Activated gamma-delta T cell treated with anti-CD3 and anti-CD28 coated beads, Interleukin-2, amount 50 U/mL, for 16 hours (primary cell): ENCODE data around the gene AHCYL2.
A peak's percentile ranks its signal among the peaks of the same experiment; 100 is the strongest.

Source experiments
- DNase-seq: peaks from one replicate; pipeline ENCODE4 v3.0.0-alpha.2; 2020; ENCODE audit warnings: low read depth

AHCYL2 gene

DNA sequence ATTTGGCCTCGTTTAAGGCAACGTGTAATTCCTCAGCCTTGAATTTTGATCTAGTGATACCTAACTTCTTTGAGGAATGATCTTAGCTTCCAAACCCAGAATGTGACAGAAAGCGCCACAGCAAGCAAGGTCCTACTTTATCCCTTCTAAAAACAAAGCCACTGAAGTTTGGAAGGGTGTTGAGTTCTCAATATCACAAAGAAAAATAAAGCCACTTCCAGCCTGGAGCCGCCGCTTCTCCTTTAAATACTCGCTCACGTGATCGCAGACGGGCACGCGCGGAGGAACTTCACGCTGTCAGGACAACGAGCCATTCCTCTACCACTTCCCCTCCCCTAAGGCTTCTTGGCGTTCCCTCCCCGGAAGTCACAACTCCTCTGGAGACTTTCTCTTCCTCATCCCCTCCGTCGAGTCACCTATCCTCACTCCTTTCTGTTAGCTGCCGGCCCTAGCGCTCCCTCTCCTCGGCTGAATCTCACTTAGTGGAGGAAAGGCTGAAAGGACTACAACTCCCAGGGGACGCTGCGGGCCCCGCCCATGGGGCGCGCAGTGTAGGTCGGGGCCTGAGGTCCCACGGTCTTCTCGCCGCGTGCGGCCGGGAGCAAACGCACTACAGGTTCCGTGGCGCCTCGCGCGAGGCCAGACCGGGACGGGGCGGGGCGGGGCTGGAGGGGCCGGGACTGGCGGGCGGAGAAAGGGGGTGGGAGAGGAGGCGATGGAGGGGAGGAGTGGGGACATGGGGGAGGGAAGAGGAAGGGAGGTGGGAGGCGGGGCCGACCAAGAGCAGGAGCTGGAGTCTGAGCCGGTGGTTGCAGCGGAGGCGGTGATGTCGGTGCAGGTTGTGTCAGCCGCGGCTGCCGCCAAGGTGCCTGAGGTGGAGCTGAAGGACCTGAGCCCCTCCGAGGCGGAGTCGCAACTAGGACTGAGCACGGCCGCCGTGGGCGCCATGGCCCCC lies at the start of gene AHCYL2:
Gene AHCYL2, plus strand, starts transcription at position 780 of the 955 bp plus-strand sequence.
- peak; percentile 97 for DNase-seq

DNA sequence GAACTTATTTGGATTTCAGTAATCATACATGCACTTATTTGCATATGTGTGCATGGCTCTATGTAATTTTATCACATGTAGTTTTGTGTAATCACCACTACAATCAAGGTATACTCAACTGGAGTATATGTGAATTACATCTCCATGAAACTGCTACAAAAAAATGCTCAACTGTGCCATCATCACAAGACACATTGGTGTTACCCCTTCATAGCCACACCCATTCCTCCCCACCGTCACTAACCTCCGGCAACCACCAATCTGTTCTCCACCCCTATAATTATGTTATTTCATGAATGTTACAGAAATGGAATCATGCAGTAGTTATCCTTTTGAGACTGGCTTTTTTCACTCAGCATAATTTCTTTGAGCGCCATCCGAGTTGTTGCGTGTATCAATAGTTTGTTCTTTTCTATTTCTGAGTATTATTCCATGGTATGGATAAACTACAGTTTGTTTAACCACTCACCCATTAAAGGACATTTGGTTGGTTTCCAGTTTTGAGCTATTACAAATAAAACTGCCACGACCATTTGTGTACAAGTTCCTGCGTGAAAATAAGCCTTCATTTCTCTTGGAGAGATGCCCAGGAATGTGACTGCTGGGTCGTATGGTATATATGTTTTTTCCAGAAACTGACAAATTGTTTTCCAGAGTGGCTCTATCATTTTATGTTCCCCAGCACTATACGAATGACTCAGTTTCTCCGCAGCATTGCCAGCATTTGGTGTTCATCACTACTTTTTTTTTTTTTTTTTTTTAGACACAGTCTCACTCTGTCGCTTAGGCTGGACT lies 47.7 kb upstream of the AHCYL2 start:
- DNase-seq: no peak

- no peak for DNase-seq
Observed at GRCh38 chr7:129184981-129185670, 39.7 kb upstream of the AHCYL2 start.

- DNase-seq: no peak
Observed at GRCh38 chr7:129186749-129187260, 38.0 kb upstream of the AHCYL2 start.

DNA sequence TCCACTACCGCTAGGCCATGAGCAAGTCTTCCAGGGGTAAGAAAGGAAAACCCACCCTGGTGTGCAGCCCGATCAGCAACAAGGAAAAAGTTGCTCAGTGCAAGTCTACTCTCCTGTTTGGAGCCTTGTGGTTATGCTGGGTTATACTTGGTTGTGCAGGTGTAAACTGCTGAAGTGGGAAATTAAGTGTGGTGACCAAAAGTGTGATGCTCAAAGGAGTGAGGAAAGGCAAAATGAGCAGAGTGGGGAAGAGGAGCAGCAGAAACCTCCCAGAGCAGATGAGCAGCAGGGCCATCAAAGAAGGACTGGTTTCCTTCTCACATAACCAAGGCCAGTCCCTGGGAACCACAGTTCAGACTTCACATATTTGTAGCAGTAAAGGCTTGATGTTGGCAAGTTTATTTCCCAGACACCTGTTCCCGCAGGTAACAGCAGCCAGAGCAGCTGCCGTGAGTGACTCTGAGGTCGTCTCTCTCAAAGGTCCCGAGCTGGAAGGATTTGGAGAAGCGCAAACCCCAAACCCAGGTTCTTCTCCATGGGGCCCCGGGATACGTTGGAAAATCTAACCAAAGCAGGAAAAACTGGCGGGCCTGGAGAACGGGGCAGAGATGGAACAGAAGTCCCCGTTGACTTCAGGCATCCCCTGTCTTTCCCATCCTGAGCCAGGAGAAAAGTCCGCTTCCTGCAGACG lies 37.0 kb upstream of the AHCYL2 start:
- DNase-seq: no peak

DNA sequence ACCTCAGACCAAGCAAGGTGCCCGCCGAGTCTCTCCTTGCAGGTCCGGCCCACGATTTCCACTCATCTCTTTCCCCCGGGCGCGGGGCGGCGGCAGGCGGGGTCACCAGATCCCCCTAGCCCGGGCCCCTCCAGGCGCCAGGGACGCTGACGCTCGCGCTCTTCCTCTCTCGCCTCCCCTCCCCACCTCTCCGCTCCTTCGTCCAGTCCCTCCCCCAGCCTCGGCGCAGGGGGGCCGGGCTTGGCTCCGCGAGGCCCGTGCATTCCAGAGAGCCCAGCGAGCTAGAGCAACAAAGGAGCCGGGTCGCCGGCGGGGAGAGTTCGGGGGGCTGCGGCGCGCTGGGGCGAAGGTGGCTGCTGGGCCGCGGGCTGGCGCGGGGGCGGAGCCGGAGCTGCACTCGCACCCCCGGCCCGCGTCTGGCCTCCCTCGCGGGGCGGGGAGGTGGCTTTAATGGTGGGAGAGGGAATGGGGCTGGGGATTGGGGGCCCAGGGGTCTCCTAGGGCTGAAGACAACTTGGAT lies 36.4 kb upstream of the AHCYL2 start, which contains the start of gene SMO:
Gene SMO, plus strand, starts transcription at position 262 of the 520 bp plus-strand sequence. CDS start 519 bp downstream, outside the sequence.
- DNase-seq: no peak

DNA sequence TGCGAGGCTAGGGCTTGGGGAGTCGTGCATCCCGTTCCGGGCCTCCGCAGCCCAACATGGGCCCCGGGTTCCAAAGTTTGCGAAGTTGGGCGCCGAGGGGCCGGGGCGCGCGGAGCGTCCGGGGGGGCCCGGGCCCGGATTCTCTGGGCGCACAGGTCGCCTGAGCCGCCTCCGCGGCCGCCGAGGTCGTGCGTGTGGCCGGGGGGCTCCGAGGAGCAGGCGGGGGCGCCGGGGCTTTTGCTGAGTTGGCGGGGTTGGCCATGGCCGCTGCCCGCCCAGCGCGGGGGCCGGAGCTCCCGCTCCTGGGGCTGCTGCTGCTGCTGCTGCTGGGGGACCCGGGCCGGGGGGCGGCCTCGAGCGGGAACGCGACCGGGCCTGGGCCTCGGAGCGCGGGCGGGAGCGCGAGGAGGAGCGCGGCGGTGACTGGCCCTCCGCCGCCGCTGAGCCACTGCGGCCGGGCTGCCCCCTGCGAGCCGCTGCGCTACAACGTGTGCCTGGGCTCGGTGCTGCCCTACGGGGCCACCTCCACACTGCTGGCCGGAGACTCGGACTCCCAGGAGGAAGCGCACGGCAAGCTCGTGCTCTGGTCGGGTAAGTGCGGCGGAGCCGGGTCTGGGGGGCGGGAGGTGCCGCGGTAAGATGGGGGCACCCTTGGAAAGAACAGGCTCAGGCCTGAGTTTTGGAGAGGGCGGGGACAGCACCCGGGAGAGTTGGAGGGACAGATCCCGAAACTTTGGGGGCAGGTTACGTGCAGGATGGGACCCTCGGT lies 35.8 kb upstream of the AHCYL2 start:
- no peak for DNase-seq

- no peak for DNase-seq
Observed at GRCh38 chr7:129189661-129190310, 35.0 kb upstream of the AHCYL2 start.

- DNase-seq: no peak
Observed at GRCh38 chr7:129191272-129191671, 33.6 kb upstream of the AHCYL2 start.

- no peak for DNase-seq
Observed at GRCh38 chr7:129193892-129194291, 30.9 kb upstream of the AHCYL2 start.

GRCh38 chr7:129197771-129198170 lies 27.1 kb upstream of the AHCYL2 start:
- no peak for DNase-seq

DNA sequence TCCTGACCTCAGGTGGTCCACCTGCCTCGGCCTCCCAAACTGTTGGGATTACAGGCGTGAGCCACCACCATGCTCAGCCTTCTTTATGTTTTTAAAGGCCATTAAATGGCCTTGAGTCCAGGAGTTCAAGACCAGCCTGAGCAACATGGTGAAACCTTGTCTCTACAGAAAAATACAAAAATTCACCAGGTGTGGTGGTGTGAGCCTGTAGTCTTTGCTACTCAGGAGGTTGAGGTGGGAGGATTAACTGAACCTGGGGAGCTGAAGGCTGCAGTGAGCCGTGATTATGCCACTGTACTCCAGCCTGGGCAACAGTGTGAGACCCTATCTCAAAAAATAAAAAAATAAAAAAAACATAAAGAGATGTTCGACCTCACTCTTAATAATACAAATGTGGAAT lies 25.4 kb upstream of the AHCYL2 start:
- no peak for DNase-seq

DNA sequence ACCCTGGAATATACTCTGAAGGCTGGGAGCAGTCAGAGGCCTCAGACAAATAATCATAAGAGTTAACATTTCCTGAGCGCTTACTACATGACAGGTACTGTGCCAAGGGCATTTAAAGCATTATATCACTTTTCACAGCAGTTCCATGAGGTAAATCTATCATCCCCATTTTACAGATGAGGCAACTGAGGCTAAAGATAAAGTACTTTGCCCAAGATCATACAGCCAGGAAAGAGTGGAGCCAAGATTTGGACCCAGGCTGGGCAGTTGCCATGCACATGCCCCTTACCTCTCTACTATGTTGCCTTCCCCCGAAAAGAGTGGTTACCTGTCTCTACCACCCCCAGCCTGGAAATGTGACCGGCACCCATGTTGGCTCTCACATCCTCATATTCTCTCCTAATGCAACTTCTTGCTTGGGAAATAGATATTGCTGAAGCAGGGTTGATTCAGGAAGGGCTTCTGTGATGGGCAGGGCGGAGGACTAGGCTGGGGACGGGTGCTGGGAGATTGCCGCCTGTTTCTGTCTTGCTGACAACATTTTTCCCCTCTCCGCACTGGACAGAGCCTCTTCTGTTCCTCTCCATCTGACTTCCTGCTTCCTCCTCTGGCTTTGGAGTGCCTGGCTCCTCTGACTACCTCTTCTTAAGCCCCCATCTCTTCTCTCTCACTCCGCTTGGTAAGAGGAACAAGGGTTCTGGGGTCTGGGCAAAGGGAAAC lies 22.6 kb upstream of the AHCYL2 start:
- no peak for DNase-seq

- no peak for DNase-seq
Observed at GRCh38 chr7:129203050-129203741, 21.6 kb upstream of the AHCYL2 start.

- no peak for DNase-seq
Observed at GRCh38 chr7:129205126-129205818, 19.6 kb upstream of the AHCYL2 start.

DNA sequence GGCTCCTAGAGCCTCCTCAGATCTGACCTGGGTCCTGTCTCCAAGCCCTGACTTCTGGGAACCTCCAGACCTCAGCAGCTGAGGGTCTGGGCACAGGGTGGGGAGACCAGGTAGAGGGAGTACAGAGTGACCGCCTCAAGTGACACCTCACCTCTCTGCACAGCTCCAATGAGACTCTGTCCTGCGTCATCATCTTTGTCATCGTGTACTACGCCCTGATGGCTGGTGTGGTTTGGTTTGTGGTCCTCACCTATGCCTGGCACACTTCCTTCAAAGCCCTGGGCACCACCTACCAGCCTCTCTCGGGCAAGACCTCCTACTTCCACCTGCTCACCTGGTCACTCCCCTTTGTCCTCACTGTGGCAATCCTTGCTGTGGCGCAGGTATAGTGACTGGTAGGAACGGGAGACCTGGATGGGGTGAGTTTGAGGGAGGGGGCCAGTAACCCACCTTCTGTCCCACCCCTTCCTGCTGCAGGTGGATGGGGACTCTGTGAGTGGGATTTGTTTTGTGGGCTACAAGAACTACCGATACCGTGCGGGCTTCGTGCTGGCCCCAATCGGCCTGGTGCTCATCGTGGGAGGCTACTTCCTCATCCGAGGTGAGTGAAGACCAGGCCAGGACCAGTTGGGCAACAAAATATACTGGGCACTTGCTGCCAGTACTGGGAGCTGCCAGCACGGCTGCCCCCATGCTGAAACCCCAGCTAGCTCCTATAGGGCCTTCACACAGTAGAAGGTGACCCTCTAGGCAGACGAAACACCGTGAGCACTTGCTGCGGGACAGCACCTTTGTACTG lies 18.6 kb upstream of the AHCYL2 start:
- DNase-seq: no peak

GRCh38 chr7:129208667-129209066 lies 16.2 kb upstream of the AHCYL2 start:
- no peak for DNase-seq
